ENCODE data around the gene OTOP2.
A peak's percentile ranks its signal among the peaks of the same experiment; 100 is the strongest.

Gene OTOP2

DNA sequence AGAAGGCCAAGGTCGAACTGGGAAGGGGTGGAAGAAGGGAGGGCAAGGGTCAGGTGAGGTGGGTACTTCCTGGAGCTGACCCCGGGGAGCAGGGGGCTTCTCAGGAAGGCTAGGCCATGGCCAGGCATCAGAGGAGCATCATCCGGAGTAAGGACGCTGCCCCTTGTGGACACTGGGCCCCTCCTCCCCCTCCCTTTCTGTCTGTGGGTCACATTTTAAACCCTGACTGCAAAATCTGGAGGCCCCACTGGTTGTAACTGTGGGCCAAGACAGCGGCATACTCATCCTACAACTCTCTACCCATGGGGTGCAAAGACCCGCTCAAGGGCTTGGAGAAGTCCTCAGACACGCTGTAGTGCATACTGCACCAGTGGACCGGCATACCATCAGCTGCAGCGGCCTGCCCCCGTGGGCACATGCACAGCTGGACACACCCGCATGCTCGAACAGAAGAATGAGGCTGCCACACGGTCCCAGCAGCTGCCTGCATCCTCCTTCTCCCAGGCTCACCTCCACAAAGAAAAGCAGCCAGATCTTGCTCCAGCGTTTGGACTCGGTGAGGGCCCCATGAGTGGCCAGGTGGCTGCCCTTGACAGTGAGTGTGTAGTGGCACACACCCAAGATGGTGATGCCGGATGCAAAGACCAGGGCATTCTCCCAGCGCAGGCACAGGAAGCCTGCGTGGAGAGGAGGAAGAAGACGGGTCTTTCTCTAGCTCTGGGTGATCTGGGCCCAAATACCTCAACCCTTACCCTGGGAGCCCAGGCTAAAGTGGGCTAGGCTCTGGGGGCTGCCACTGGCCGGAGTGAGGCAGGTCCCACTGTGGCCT is 31.8 kb upstream of the OTOP2 start:
- no peak for DNase-seq (ENCODE audit: low spot score)
- Histone ChIP-seq H3K27ac (ENCODE audit: poor library complexity, severe bottlenecking) (no peak overlapping the region), H3K4me1 (ENCODE audit: insufficient read depth, poor library complexity, severe bottlenecking) (no peaks in the 10 kb centered on the region), H3K9me3 (ENCODE audit: severe bottlenecking) (no peaks in the 10 kb centered on the region), H3K4me3 (ENCODE audit: severe bottlenecking) (no peak overlapping the region), H3K36me3 (ENCODE audit: low read depth) (no peaks in the 10 kb centered on the region), H3K27me3 (ENCODE audit: insufficient read depth, poor library complexity, severe bottlenecking) (peaks cover 41% of the 10 kb centered on the region)
- TF ChIP-seq, protein P1, sequence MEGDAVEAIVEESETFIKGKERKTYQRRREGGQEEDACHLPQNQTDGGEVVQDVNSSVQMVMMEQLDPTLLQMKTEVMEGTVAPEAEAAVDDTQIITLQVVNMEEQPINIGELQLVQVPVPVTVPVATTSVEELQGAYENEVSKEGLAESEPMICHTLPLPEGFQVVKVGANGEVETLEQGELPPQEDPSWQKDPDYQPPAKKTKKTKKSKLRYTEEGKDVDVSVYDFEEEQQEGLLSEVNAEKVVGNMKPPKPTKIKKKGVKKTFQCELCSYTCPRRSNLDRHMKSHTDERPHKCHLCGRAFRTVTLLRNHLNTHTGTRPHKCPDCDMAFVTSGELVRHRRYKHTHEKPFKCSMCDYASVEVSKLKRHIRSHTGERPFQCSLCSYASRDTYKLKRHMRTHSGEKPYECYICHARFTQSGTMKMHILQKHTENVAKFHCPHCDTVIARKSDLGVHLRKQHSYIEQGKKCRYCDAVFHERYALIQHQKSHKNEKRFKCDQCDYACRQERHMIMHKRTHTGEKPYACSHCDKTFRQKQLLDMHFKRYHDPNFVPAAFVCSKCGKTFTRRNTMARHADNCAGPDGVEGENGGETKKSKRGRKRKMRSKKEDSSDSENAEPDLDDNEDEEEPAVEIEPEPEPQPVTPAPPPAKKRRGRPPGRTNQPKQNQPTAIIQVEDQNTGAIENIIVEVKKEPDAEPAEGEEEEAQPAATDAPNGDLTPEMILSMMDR (IDR thresholded peaks at IDR 0.05; ENCODE audit: poor library complexity, severe bottlenecking): no peak
- no peak for ATAC-seq (ENCODE audit: low read depth)

DNA sequence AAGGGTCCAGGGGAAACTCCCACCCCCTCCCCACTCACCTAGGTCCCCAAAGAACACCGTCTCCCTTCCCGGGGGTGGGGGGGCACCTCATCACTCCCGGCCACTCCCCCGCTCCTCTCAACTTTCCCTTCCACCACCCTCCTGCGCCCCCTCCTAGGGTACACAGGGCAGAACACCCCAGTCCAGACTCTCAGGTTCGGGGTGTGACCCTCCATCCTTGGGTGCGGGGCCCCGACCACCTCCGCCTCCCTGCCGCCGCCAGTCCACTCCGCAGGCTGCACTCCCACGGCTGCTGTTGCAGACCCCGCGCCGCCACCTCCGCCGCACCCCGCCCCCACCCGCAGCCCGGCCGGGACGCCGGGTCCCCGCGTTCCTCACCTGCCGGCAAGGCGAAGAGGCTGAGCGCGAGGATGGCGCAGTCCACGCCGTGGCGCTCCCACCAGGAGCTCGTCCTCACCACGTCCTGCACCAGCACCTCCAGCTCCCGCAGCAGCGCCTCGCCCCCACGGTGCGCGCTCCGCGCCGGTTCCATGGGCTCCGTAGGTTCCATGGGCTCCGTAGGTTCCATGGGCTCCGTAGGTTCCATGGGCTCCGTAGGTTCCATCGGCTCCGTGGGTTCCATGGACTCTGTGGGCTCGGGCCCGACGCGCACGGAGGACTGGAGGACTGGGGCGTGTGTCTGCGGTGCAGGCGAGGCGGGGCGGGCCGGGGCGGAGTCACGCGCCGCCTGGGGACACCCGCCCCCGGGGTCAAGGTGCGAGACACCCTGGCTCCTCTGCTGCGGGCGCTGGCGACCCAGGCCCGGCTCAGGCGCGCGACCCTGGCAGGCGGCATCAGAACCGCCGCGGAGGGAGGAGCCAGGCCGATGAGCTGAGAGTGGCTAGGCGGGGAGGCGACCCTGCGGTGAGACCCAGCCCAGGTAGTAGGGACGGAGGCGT is 30.8 kb upstream of the OTOP2 start, which contains the start of gene FADS6:
FADS6 (minus strand) TSS at position 660 of the 938 bp plus-strand sequence; CDS start at position 622, 38 bp downstream.
- no peaks in the 10 kb centered on the region for H3K4me1 ChIP-seq (ENCODE audit: insufficient read depth, poor library complexity, severe bottlenecking)
- no peak within 1 kb of the TSS for H3K27ac ChIP-seq (ENCODE audit: poor library complexity, severe bottlenecking)
- peak within 1 kb of the TSS; percentile 2 for H3K4me3 ChIP-seq (ENCODE audit: severe bottlenecking)
- H3K27me3 ChIP-seq (ENCODE audit: insufficient read depth, poor library complexity, severe bottlenecking): peaks cover 41% of the 10 kb centered on the region
- H3K36me3 ChIP-seq (ENCODE audit: low read depth): no peaks in the 10 kb centered on the region
- ATAC-seq (ENCODE audit: low read depth) (peak; percentile 41; the same call in 1 of the 3 replicates), DNase-seq (ENCODE audit: low spot score) (no peak)
- H3K9me3 ChIP-seq (ENCODE audit: severe bottlenecking): no peaks in the 10 kb centered on the region
- TF ChIP-seq, protein P1 (IDR thresholded peaks at IDR 0.05; ENCODE audit: poor library complexity, severe bottlenecking): no peak

DNA sequence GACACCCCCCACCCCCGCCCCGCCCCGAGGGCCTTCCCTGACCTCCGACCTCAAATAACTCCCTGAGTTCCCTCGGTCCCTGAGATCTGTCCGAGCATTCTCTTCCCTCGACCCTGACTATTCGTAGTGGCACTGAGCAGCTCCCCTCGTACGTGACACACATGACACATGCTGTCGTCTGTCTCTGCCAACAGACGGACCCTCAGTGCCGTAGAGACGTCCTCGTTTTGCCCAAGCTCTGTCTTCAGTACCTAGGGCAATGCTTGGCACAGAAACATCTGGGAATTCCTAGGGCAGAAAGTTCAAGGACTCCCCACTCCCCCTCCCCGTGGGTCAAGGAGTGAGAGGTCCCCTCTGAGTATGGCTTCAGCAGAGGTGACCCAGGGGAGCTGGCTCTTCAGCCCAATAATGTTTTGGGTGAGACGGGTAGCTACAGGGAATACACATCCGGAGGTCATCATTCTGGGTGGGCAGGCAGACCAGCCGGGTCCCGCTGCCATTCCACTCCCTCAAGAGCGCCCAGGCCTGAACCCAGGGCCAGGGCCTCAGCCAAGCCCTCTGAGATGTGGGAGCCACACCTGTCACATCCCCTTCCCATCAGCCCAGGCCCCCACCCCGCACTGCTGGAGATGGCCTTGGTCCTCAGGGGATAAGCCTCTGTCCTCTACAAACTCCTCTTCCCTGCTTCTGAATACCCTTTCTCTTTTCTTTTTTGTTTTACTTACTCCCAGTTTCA is 30.0 kb upstream of the OTOP2 start:
- H3K4me1 ChIP-seq (ENCODE audit: insufficient read depth, poor library complexity, severe bottlenecking): no peaks in the 10 kb centered on the region
- no peak overlapping the region for H3K4me3 ChIP-seq (ENCODE audit: severe bottlenecking)
- no peak for ATAC-seq (ENCODE audit: low read depth)
- no peaks in the 10 kb centered on the region for H3K9me3 ChIP-seq (ENCODE audit: severe bottlenecking)
- TF ChIP-seq, protein P1 (IDR thresholded peaks at IDR 0.05; ENCODE audit: poor library complexity, severe bottlenecking): no peak
- H3K27me3 ChIP-seq (ENCODE audit: insufficient read depth, poor library complexity, severe bottlenecking): peaks cover 41% of the 10 kb centered on the region
- H3K36me3 ChIP-seq (ENCODE audit: low read depth): no peaks in the 10 kb centered on the region
- no peak overlapping the region for H3K27ac ChIP-seq (ENCODE audit: poor library complexity, severe bottlenecking)
- DNase-seq (ENCODE audit: low spot score): no peak

DNA sequence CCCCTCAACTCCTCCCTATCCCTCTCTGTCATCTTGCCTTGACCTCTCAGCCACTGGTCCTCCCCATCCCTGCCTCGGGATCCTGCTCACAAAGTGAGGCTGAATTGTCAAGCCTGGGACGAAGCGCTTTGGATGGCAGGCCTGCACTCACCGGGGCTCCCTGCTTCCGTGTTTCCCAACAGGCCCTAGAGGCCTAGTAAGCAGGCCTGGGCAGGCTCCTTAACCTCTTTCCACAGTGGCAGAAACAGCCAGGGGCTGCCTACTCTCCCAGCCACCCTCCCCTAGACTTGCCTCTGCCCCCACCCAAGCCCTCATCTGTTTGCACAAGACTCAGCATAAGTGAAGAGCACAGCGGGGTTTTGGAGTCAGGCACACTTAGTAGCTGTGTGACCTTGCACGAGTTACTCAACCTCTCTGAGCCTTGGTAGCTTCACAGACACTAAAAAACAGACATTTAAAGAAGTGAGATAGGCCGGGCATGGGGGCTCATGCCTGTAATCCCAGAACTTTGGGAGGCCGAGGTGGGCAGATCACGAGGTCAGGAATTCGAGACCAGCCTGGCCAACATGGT is 25.6 kb upstream of the OTOP2 start:
- no peak for ATAC-seq (ENCODE audit: low read depth)
- H3K36me3 ChIP-seq (ENCODE audit: low read depth): no peaks in the 10 kb centered on the region
- H3K27ac ChIP-seq (ENCODE audit: poor library complexity, severe bottlenecking): no peak overlapping the region
- no peak overlapping the region for H3K4me3 ChIP-seq (ENCODE audit: severe bottlenecking)
- peak; percentile 58 for DNase-seq (ENCODE audit: low spot score)
- H3K4me1 ChIP-seq (ENCODE audit: insufficient read depth, poor library complexity, severe bottlenecking): no peaks in the 10 kb centered on the region
- TF ChIP-seq, protein P1 (IDR thresholded peaks at IDR 0.05; ENCODE audit: poor library complexity, severe bottlenecking): no peak
- H3K27me3 ChIP-seq (ENCODE audit: insufficient read depth, poor library complexity, severe bottlenecking): peaks cover 28% of the 10 kb centered on the region
- no peaks in the 10 kb centered on the region for H3K9me3 ChIP-seq (ENCODE audit: severe bottlenecking)
